H1 (cell line): ENCODE data around the gene HMGA1. TPM values are rescaled to one million over a fixed set of nuclear protein-coding genes. Genes with fewer than 3 reads are reported as not detected.

Source experiments
- EGR1 ChIP-seq: IDR thresholded peaks from 2 replicates; pipeline ENCODE4 v1.6.1; 2011; ENCODE audit warnings: low read depth, low read length, borderline replicate concordance
- POLR2A ChIP-seq, 2 experiments: IDR thresholded peaks; 1 replicate in 1 of 2; 2 replicates in 1 of 2; pipeline ENCODE4 v1.6.1; 2011; ENCODE audit warnings: low read depth in 2 of 2, low read length in 2 of 2, mild to moderate bottlenecking in 2 of 2; ENCODE audit errors: control extremely low read depth in 1 of 2
- POLR2AphosphoS5 ChIP-seq: IDR thresholded peaks from 2 replicates; pipeline ENCODE4 v1.6.1; 2011; ENCODE audit warnings: low read depth, low read length
- RFX5 ChIP-seq: IDR thresholded peaks from 2 replicates; pipeline ENCODE4 v1.6.1; 2011; ENCODE audit warnings: low read depth, low read length, improper control_type of control experiment, borderline replicate concordance
- TAF1 ChIP-seq: IDR thresholded peaks from 2 replicates; pipeline ENCODE4 v1.6.1; 2011; ENCODE audit warnings: mild to moderate bottlenecking, low read depth, low read length
- polyA plus RNA-seq, 7 experiments: library from polyadenylated mRNA; depleted of rRNA in 3 of 7; stranded (reverse) in 5 of 7; unstranded in 2 of 7; fragments of >200 nt in 5 of 7; fragments of 200-250 nt in 2 of 7; gene quantifications; 1 replicate in 5 of 7; 2 replicates in 1 of 7; 4 replicates in 1 of 7; pipeline versions ENCODE4 v1.2.1 to v1.2.3, GENCODE V29; 2011 to 2013; ENCODE audit warnings: missing spikeins in 2 of 7, mixed read lengths in 2 of 7
- total RNA-seq: library from RNA; stranded (reverse); fragmentation: NEBNext Ultra II Directional; extraction: Animal tissue kit (Norgen Biotek cat#: 25700); gene quantifications from 2 replicates; pipeline ENCODE4 v1.2.1, GENCODE V29; 2021

The HMGA1 gene
- total and polyA plus RNA-seq, 2 of the 8 experiments (the other 6 are each of a cell fraction or from before 2014, with no cell fraction given): 1,557 to 2,636 TPM

DNA sequence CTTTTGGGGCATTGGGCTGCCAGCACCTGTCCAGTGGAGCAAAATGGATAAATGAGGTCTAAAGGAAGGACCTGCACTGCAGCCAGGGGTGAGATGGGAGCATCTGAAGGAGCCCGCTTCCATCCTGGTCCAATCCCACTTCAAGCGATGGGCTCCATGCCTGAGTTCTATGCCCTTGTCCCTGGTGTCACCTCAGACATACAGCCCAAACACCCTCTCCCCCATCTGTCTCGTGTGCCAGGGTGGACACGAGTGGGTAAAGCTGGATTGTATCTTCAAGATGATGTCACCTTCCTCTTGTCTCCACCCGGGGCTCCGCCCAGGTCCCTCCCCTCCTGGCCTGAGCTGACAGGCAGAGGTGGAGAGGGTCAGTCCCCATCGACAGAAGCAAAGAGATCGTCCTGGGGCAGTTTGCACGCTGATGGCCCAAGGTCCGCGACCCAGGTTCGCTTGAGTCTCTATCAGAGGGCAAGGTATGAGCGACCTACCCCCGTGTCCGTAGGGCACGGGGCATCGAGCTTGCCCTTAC is 11.6 kb downstream of the HMGA1 start (continued):
- TF ChIP-seq RFX5: no peak
- TF ChIP-seq POLR2A (IDR thresholded peaks at IDR 0.05; ENCODE audit: control extremely low read depth in 1 of 2, low read depth in 2 of 2, low read length in 2 of 2): no peak
- TF ChIP-seq POLR2AphosphoS5: peak; percentile 29; the same call in 1 of the 2 replicates
- TF ChIP-seq TAF1: no peak
- no peak for TF ChIP-seq EGR1
- TF ChIP-seq, all 59 proteins: peak for 4
